Measurements from ENCODE around the gene WDFY2.
"Not testable (repeated sequence)": the region's sequence is repeated elsewhere in the genome, so short reads cannot be mapped to it uniquely, and the experiment has no call there.

The WDFY2 gene

DNA sequence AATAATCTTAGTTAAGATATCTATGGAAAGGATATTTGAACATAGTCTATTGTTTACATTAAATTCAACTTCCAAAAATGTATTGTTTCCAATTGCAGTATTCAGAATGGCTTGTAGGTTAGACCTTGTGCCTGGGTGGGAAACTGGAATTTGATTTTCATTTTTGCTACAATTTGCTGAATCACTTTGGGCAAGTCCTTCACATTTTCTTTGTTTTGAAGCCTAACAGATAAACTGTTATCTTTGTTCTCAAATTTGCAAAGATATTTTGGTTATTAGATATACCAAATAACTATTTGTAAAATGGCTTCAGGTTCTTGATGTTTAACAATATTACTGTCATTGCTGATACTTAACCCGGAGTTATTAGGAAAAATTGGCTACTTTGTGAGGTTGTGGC, 82.6 kb downstream of the WDFY2 start:
- DNase-seq: no peak

DNA sequence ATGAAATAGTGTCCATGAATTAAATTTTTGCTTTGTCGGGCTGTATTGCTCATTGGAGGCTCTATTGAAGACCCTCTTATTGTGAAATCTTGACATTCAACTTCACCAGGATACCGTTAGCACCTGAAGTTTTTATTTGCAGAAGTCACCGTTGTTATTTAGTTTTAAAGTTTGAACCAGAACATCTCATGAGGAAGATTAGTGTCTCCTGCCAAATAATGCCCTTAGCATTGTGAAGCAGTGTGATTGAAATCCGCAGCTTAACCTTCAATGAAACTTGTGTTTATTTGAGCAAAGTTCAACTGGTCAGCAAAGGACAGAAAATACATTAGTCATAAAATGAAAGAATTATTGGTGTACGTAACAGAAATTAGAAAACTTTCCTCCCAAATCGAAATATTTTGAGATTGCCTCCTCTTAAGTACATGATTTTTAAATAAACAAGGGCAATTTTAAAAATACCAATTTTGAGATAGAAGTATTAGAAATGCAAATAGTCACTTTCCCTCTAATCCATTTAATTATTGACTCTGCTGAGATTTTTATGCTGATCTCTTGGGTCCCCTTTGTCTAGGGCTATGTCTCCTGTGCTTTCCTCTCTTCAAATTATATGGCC, 84.4 kb downstream of the WDFY2 start:
- DNase-seq: no peak

DNA sequence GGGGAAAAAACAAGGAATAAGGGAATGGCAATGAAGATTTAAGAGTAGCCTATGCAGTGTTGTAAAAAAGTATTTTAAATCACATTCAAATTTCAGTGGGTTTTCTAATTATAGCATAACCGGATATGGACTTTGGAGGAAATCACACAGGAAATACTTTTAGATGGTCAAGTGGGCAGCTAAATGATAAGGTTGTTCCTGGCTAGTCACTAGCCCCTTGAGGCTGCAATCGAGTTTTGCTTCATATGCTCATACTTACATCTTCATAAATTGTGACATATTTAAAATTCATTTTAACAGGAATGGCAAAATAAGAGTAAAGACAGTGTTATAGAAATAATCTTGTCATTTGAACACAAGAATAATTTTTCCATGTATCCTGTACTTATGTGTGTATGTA, 88.9 kb downstream of the WDFY2 start:
- DNase-seq: no peak

DNA sequence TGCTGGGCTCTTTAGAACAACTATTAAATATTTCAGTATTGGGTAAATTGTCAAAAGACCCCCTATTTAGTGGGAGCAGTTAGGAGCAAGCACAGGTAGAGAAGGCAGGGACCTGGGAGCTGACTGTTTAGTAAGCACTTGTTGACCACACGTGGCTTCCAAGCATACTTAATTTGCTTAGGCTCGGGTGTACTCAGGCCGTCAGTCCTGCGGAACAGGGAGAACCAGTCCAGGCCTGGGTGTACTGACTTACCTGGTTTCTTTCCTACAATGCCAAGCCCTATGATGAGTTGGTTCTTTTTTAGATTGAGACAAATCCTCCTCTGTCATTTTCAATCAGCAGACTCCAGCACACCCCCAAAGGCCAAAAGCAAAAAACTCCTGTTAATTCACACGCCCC, 90.0 kb downstream of the WDFY2 start:
- no peak for DNase-seq

DNA sequence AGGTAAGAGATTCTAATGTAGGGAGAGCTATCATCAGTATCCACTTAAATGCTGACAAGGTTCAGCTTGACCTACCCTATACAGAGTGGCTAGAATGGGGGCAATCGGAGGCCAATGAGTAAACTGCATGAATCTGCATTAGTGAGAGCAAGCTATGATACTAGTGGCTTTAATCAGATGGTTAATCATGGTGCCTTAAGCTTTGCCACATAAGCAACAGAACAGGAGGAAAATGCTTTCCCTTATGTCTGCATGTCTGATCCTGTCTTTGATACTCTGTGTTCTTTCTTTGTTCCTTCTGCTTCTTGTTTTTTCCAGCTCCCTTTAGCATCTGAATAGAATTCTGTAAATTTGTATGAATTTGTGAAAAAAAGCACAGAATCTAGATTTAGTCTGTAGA, 91.1 kb downstream of the WDFY2 start:
- DNase-seq: no peak

DNA sequence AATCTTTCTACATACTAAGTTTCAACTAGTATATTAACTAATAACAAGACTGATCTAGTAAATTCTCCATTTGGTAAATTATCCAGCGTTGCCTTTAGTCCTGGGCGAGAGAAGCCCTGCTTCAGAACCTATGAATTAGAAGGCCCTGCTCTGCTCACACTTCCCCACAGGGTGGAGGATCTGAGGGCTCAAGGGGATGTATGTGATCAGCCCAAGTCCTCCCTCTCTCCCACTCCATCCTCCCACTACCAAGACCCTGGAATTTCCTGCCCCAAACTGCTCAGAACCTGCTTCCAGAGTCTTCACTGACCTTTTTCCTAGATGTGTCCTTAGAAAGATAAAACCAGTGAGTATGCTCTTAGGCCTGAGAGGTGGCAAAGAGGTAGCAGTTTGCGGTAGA, 91.6 kb downstream of the WDFY2 start:
- no peak for DNase-seq

DNA sequence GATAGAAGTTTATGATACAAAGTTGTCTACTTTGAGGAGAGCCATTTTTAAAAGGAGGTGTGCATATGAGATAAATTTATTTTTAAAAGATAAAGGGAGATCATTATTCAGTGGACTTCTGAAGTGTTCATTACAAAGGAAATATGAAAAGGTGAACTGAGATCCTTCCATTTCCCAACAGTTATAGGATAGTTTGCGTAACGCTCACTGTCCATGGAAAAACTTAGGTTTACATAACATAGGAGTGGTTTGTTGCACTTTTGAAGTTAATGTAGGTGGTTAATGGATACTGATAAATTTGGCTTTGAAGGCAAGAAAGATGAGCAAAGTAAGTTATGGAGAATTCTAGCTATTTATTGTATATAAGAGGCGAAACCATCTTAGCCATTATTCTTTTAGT, 92.5 kb downstream of the WDFY2 start:
- DNase-seq: no peak

DNA sequence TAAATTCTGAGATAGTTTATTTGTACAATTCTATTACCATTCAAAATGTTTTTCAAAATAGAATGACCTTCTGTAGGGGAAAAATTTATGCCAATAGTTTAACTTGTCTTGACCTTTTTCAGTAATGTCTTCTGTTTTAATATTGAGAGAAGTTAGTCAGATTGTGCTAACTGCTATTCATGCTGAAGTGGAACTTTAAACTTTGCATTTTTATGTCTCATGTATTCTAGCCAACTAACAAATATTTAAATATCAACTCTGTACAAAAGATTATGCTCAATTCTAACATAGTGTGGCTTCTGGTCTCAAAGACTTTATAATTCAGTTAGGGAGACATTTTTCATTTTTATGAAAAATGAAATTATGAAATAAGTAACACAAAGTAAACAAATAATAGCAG, 94.2 kb downstream of the WDFY2 start:
- DNase-seq: no peak

DNA sequence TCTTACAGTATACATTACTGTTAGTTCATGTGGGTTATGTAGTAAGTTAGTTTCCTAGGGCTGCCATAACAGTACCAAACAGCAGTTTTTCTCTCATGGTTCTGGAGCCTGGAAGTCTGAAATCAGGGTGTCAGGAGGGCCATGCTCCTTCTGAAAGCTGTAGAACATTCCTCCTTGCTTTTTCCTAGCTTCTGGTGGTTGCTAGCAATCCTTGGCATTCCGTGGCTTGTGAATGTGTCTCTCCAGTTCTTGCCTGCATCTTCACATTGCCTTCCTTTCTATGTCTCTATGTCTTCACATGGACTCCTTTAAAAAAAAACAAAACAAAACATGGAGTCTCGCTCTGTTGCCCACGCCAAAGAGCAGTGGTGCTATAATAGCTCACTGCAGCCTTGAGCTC, 95.4 kb downstream of the WDFY2 start:
- no peak for DNase-seq

DNA sequence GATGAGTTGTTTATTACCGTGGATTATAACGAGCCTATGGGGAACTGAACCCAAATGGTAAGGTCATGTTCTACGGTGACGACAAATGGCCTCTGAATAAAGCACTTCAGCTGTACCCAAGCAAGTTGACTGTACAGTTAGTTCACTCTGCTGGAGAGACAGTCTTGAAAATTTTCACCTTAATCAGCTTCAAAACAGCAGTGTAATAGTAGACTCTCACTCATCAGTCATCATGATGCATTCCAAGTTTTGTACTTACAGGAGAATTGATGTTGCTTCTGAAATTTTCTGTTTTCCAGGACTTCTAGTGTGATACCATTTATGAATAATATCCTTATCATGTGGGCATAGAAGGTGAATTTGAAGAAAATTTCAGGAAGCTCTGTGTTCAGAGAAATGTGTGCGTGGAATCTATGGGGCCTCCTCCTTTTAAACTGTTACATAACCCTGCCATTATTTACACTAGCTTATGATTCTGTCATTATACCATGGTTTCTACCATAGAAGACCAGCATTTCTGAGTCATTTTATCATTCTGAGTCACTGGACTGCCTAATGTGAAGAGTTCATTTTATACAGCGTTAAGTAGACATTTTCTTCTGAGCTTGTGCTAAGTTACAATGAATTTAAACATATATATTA, 96.9 kb downstream of the WDFY2 start:
- DNase-seq: no peak

DNA sequence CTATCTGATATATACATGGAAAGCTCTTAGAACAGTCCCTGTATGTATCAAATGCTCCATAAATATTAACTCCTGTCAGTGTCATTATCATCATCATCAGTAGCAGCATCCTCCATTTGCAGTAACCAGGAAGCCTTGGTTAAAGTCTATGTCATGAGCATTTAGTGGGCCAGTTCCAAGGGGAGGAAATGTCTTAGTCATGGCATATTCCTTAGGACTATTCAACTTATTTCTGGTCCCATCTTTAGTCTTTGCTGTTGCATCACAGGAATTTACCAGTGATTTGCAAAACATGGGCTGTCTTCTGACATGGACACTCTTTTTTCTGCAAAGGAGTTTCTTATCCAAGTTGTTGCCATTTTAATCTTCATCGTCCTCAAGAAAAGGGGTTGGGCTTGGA, 98.4 kb downstream of the WDFY2 start:
- no peak for DNase-seq

DNA sequence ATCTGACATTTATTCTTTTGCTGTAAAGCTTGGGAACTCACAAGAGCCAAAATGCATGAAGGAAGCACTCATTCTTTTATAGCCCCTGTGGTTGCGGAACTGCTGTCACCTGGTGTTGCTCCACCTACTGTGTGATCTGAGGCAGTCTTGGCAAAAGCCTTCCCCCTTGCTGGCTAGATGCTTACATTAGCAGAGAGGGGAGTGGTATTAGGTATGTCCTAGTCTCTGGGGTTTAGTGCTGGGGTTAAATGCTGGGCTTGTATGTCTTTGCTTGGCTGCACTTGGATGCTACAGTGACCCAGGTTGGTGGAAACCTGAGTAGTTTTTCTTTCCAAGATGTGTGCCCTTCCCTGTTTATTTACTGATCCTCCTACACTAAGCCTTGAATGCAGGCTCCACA, 99.3 kb downstream of the WDFY2 start:
- DNase-seq: no peak

DNA sequence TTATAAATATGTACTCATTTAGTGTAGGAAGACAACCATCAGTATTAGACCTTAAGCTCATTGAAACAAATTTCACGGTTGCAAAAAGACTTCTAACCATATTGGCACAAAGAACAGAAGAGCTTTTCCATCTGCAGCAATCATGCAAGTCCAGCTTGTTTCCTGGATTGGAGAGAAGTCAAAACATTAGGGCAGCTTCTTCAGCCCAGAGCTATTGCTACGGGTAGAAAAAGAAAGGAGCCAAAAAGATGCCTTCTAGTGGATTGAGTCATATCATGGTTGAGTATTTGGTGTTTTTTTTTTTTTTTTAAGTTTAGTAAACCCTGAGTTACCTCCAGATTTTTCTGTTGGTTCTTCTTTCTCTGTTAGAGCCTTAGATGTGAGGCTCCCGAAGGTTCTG, 99.8 kb downstream of the WDFY2 start:
- no peak for DNase-seq

DNA sequence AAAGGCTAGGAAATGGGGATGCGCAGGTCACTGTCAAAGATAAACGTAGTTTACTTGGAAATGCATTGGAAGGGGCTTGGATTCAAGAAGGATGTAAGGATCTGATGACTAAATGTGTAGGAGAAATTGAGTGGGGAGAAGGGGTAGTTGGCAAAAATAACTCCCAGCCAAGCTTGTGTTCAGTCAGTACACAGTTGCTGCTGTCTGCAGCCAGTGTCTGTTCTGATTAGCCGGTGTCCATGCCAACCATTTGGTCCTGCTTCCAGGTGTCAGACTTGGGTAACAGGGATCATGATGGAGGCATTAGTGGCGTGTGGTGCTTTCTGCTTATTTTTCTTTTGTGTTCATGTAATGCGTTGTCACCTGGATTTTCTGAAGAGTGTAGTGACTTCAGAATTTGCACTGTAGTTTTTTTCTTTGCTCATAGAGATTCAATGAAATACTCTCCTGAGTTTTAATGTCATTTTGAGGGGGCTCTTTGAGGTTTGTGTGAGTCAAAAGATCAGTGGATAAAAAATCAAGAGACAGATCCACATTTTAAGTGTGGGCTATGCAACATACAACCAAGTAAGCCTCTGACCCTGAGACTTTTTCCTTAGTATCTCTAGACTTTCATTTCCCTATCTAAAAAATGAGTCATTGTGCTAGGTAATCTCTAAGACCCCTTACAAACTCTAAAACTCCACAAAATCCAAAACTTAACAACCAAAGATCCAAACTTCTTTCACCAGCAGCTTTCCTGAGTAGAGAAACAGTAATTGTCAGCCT, 103.9 kb downstream of the WDFY2 start:
- DNase-seq: no peak

DNA sequence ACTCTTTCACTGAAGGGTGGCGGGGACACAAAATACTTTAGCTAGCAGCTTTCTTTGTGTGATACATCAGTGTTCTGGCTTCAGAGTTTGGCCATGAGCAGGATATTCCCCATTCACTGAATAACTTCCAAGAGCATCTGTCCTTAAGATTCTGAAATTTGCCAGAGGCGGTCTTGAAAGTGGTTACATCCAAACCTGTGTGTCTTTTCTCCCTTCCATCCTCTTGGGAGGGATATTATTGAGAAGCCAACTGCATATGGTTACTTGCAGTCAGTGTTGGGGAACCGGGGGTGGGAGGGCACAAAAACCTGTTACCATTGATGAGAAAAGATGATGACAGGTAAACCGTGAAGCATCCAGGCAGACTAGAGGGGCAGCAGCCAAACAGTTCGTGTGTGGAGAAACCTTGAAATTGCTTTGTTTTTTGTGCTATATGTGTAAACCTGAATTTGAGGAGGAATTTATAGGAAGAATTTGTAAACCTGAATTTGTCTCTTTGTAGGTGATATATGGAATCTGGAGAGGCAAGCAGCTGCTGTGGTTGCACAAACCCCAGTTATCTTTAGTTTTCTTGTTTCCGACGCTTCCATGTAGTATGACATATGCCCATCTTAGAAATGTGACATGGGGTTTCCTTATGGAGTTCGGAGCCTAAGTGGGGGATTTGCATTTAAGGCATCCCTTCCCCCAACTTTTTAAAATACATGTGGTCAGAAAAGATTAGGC, 104.8 kb downstream of the WDFY2 start:
- no peak for DNase-seq

DNA sequence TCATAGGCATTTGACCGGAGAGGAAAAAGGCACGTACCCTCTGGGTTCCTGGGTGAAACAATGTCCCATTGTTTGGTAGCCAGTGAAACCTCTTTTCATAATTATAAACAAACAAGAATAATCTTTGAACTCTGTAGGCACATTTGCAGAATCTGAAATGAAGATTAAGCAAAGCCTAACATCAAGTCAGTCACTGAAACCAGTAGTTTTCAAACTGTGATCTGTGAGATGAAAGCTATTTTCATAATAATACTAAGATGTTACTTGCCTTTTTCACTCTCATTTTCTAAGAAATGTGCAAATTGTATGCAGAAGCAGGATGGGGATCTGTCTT, 105.4 kb downstream of the WDFY2 start:
- no peak for DNase-seq

DNA sequence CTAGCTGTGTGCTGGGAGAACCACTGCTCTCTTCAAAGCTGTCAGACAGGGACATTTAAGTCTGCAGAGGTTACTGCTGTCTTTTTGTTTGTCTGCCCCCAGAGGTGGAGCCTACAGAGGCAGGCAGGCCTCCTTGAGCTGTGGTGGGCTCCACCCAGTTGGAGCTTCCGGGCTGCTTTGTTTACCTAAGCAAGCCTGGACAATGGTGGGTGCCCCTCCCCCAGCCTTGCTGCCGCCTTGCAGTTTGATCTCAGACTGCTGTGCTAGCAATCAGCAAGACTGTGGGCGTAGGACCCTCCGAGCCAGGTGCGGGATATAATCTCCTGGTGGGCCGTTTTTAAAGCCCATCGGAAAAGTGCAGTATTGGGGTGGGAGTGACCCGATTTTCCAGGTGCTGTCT, 111.4 kb downstream of the WDFY2 start:
- DNase-seq: not testable (repeated sequence)

DNA sequence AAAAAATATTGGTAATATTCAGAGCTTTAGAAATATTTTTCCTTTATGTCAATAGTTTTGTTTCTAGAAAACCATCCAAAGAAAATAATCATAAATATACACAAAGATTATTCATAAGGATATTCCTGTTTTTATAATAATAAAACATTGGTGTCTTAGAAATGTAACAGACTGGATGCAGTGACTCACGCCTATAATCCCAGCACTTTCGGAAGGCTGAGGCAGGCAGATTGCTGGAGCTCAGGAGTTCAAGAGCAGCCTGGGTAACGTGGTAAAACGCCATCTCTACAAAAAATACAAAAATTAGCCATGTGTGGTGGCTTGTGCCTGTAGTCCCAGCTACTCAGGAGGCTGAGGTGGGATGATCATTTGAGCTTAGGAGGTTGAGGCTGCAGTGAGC, 112.9 kb downstream of the WDFY2 start:
- no peak for DNase-seq

DNA sequence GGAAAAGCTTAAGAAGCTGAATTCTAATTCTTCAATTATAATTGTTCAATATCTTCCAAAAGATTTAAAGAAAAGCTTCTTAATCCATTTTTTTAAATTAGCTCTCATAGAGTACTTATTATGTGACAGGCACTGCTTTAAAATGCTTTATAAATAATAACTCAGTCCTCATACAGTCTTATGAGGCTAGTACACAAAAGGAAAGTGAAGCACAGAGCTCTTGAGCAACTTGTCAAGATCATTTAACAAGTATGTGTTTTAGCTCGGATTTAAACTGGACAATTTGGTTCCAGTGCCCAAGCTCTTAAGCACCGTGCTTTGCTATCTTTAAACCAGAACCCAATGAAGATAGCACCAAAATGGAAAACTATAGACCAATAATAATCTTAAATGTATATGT, 113.6 kb downstream of the WDFY2 start:
- no peak for DNase-seq

DNA sequence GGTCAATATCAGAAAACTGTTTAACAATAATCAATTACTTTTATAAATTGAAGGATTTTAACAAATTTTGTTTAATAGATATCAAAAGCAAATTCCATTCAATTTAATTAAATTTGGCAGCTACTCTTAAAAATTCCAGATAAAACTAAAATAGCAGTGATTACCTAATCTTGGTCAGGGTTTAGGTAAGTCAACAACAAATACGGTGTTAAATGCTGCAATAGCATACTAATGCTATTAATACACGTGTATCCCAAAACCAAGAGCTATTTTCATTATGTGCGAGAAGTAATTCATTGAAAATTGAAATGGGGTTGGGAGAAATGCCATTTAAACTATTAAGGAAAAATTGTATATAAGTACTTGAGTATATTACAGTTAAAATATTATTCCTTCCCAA, 114.1 kb downstream of the WDFY2 start:
- no peak for DNase-seq

DNA sequence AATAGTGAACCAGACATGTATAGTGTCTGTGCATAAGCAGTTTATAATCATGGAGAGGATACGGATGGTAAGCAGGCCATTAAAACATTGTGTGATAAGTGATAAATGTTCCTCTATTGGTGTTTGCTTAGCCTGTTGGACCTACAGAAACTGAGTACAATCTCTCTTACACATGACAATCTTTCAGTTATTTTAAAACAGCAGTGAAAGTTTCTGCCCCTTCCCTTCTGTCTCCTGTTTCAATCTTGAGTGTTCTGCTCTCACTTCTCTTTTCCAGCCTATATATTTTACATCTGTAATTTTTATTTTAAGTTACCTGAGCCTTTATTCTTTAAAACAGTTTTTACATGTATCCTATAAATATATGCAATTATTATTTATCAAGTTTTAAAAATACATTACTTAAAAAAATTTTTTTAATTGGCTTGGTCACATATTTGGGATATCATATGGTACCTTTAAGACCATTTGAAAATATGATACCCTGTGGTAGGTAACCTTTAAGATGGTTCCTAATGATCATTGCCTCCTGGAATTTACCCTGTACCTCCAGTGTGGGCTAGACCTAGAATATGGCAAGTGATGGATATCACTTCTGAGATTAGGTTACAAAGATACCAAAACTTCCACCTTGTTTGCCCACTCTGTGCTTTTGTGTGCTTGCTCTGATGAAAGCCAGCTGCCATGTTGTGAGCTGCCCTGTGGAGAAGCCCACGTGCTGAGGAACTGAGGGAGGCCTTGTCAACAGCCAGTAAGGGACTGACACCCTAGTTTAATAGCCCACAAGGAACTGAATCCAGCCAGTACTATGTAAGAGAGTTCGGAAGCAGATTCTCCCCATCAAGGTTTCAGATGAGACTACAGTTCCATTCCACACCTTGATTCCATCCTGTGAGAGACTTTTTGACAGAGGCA, 120.4 kb downstream of the WDFY2 start:
- no peak for DNase-seq

DNA sequence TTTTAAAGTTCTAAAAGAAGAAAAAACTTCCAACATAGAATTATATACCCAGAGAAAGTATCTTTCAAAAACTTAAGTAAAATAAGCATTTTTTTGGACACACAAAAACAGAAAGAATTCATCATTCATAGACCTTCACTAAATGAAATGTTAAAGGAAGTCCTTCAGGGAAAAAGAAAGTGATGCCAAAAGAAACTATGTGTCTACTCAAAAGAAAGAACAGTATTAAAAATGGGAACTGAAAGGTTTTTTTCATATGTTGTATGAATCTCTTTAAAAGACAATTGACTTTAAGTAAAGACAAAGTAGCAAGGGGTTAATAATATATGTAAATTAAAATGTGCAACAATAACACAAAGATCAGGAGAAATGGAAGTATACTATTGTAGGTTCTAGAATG, 123.2 kb downstream of the WDFY2 start:
- no peak for DNase-seq

DNA sequence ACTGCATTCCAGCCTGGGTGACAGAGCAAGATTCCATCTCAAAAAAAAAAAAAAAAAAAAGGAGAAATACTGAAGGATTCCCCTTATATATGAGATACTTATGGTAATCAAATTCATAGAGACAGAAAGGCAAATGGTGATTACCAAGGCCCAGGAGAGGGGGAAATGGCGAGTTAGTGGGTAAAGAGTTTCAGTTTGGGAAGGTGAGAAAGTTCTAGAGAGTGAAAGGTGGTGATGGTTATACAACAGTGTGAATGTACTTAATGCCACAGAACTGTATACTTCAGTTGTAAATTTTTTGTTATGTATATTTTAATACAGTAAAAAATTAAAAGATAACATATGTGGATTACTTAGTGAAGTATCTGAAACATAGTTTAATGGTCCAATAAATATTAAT, 129.5 kb downstream of the WDFY2 start:
- DNase-seq: no peak
